Muscle layer of colon (tissue), 2 donors: ENCODE results near the gene ATXN7L1.

Experiments used
- H3K27ac ChIP-seq: one replicate; pipeline ENCODE4 v1.7.0; 2013; ENCODE audit warnings: low read depth, mild to moderate bottlenecking, low read length, moderate library complexity
- H3K27me3 ChIP-seq, 2 donors: one replicate each; pipeline ENCODE4 v1.7.0; 2013; ENCODE audit warnings: low read length in 2 of 2, mild to moderate bottlenecking in 2 of 2; ENCODE audit not compliant: insufficient read depth in 2 of 2, control insufficient read depth in 1 of 2
- H3K36me3 ChIP-seq: one replicate; pipeline ENCODE4 v1.7.0; 2013; ENCODE audit warnings: mild to moderate bottlenecking, low read length; ENCODE audit not compliant: insufficient read depth
- H3K4me1 ChIP-seq: one replicate; pipeline ENCODE4 v1.7.0; 2013; ENCODE audit warnings: mild to moderate bottlenecking, low read length; ENCODE audit not compliant: insufficient read depth
- H3K4me3 ChIP-seq, 2 donors: one replicate each; pipeline ENCODE4 v1.7.0; 2013; ENCODE audit warnings: low read length in 2 of 2, low read depth in 1 of 2, mild to moderate bottlenecking in 1 of 2, moderate library complexity in 1 of 2
- H3K9ac ChIP-seq: one replicate; pipeline ENCODE4 v1.7.0; 2013; ENCODE audit warnings: low read length
- H3K9me3 ChIP-seq: one replicate; pipeline ENCODE4 v1.7.0; 2013; ENCODE audit warnings: mild to moderate bottlenecking, low read length
- donor health status: abdominal sarcoma.
- donor health status: Adenocarcinoma of cecum.

Gene ATXN7L1

DNA sequence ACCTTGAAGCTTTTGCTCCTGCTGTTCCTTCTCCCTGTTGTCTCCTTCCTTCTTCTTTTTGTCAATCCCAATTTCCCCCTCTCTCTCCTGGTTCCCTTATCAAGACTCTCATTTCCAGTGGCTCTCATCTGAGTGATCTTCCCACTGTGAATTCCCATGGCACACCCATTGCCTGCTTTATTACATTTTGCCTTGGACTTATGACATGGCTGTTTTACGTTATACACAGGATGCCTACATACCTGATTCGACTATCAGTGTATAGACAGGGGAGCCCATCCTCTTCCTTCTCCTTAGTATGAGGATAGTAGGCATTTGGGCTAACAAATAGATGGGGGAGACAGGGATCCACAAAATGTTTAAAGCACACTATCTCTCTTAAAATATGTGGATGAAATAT is 255.2 kb downstream of the ATXN7L1 start:
- H3K27ac ChIP-seq, result peak overlapping the region; percentile 57
- no peak overlapping the region for H3K9ac ChIP-seq
- H3K4me1 ChIP-seq, result peaks cover 22% of the 10 kb centered on the region
- H3K27me3 ChIP-seq, result no peaks in the 10 kb centered on the region
- no peak overlapping the region for H3K4me3 ChIP-seq
- H3K9me3 ChIP-seq, result no peaks in the 10 kb centered on the region
- H3K36me3 ChIP-seq, result peaks cover 38% of the 10 kb centered on the region

GRCh38 chr7:105619590-105619989 is 256.8 kb downstream of the ATXN7L1 start:
- Histone ChIP-seq H3K9ac (no peak overlapping the region), H3K4me3 (no peak overlapping the region), H3K27me3 (no peaks in the 10 kb centered on the region), H3K27ac (no peak overlapping the region), H3K36me3 (peaks cover 36% of the 10 kb centered on the region), H3K9me3 (no peaks in the 10 kb centered on the region), H3K4me1 (peaks cover 22% of the 10 kb centered on the region)

GRCh38 chr7:105618016-105618296 is 258.4 kb downstream of the ATXN7L1 start:
- peaks cover 34% of the 10 kb centered on the region for H3K36me3 ChIP-seq
- no peak overlapping the region for H3K27ac ChIP-seq
- H3K4me3 ChIP-seq, result no peak overlapping the region

GRCh38 chr7:105617280-105618015 is 259.0 kb downstream of the ATXN7L1 start:
- H3K27me3 ChIP-seq, result no peaks in the 10 kb centered on the region
- peaks cover 34% of the 10 kb centered on the region for H3K36me3 ChIP-seq
- peaks cover 17% of the 10 kb centered on the region for H3K4me1 ChIP-seq
- no peak overlapping the region for H3K27ac ChIP-seq
- no peaks in the 10 kb centered on the region for H3K9me3 ChIP-seq
- no peak overlapping the region for H3K4me3 ChIP-seq
- no peak overlapping the region for H3K9ac ChIP-seq

More at GRCh38 chr7:105618016-105618296, 258.4 kb downstream of the ATXN7L1 start:
- Histone ChIP-seq H3K9me3 (no peaks in the 10 kb centered on the region), H3K9ac (no peak overlapping the region), H3K27me3 (no peaks in the 10 kb centered on the region), H3K4me1 (peaks cover 22% of the 10 kb centered on the region)

DNA sequence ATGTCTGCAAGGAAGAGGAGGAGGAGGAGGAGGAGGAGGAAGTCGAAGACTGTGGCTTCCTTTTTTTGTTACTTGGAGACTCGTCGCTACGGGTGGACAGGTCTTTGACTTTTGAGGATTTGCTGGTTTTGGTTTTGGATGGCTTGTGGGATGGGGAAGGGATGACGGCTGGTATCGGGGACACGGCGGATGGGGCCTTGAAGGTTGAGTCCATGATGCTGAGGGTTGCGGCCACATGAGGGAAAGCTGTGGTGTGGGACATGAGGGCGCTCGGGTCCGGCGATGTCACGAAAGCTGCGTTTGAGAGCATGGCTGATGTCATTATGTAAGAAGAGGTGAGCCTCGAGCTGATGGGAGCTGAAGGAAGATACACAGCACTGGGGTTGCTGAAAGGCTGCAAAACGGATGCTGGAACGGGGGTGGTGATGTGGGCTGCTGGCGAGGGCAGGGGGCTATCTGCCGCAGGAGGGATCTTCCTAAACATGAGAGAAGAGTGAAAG is 262.0 kb downstream of the ATXN7L1 start:
- no peak overlapping the region for H3K27ac ChIP-seq
- H3K9me3 ChIP-seq, result no peaks in the 10 kb centered on the region
- no peak overlapping the region for H3K9ac ChIP-seq
- no peaks in the 10 kb centered on the region for H3K27me3 ChIP-seq
- H3K4me1 ChIP-seq, result no peaks in the 10 kb centered on the region
- H3K4me3 ChIP-seq, result no peak overlapping the region
- H3K36me3 ChIP-seq, result peaks cover 34% of the 10 kb centered on the region

DNA sequence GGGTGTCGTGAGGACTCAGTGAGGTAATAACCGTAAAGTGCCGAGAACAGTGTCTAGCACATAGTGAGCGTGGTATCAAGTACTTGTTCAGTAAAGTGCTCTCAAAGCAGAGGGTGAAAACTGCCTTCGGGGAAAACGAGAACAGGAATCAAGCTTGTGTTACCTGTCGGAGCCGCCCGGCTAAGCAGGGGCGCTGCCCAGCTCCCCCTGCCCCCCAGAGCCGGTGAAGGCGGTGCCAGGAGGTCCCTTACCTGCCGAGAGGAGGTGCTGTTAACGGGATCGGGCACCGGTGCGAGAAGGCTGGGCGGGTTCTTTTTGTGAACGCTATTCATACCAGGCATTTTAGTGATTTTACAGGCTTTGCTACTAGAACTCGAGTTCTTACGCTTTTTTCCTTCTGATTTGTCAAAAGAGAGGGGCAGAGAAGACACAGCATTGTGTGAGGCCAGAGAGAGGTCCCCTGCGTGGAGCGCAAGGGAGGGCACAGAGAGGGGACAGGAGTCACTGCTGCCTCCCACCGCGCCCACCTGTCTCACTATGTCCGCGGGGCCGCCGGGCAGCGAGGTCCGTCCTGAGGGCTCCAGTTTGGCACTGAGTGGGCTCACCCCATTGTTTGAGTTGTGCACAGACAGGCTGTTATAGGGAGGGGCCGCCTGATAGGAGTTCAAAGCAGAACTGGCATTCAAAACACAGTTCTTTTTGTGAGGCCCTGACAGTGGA is 262.6 kb downstream of the ATXN7L1 start:
- Histone ChIP-seq H3K27me3 (no peaks in the 10 kb centered on the region), H3K9me3 (no peaks in the 10 kb centered on the region), H3K4me3 (no peak overlapping the region), H3K9ac (no peak overlapping the region), H3K36me3 (peaks cover 34% of the 10 kb centered on the region), H3K27ac (no peak overlapping the region), H3K4me1 (no peaks in the 10 kb centered on the region)

DNA sequence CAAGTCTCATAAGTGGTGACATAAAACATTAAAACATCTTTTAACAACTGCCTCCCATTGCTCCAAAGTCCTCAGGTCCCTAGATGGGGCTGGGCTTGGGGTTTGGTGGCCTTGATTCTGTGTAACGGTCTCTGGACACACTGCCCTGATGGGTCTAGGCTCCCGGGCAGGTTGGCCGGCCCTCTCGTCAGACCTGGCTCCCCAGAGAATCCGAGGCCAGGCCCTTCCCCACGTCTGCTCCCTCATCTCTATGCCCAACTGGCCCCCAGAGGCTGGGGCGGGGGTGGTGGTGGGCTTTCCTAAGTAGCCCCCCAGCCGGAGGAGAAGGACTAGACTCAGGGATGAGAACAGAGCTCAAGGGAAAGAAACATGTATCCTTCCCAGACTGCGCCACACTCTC is 263.6 kb downstream of the ATXN7L1 start:
- no peak overlapping the region for H3K9ac ChIP-seq
- H3K27me3 ChIP-seq, result no peaks in the 10 kb centered on the region
- no peak overlapping the region for H3K27ac ChIP-seq
- no peaks in the 10 kb centered on the region for H3K4me1 ChIP-seq
- H3K4me3 ChIP-seq, result no peak overlapping the region
- H3K36me3 ChIP-seq, result peaks cover 29% of the 10 kb centered on the region
- no peaks in the 10 kb centered on the region for H3K9me3 ChIP-seq

- Histone ChIP-seq H3K4me3 (no peak overlapping the region), H3K9ac (no peak overlapping the region), H3K27ac (no peak overlapping the region), H3K36me3 (peaks cover 23% of the 10 kb centered on the region), H3K9me3 (no peaks in the 10 kb centered on the region), H3K27me3 (no peaks in the 10 kb centered on the region), H3K4me1 (no peaks in the 10 kb centered on the region)
These were observed 264.3 kb downstream of the ATXN7L1 start for GRCh38 chr7:105611856-105612775.

GRCh38 chr7:105610165-105610930 is 266.1 kb downstream of the ATXN7L1 start:
- no peaks in the 10 kb centered on the region for H3K27me3 ChIP-seq
- H3K9me3 ChIP-seq, result no peaks in the 10 kb centered on the region
- H3K4me3 ChIP-seq, result no peak overlapping the region
- H3K9ac ChIP-seq, result no peak overlapping the region
- no peak overlapping the region for H3K27ac ChIP-seq
- peaks cover 16% of the 10 kb centered on the region for H3K36me3 ChIP-seq
- H3K4me1 ChIP-seq, result no peaks in the 10 kb centered on the region

DNA sequence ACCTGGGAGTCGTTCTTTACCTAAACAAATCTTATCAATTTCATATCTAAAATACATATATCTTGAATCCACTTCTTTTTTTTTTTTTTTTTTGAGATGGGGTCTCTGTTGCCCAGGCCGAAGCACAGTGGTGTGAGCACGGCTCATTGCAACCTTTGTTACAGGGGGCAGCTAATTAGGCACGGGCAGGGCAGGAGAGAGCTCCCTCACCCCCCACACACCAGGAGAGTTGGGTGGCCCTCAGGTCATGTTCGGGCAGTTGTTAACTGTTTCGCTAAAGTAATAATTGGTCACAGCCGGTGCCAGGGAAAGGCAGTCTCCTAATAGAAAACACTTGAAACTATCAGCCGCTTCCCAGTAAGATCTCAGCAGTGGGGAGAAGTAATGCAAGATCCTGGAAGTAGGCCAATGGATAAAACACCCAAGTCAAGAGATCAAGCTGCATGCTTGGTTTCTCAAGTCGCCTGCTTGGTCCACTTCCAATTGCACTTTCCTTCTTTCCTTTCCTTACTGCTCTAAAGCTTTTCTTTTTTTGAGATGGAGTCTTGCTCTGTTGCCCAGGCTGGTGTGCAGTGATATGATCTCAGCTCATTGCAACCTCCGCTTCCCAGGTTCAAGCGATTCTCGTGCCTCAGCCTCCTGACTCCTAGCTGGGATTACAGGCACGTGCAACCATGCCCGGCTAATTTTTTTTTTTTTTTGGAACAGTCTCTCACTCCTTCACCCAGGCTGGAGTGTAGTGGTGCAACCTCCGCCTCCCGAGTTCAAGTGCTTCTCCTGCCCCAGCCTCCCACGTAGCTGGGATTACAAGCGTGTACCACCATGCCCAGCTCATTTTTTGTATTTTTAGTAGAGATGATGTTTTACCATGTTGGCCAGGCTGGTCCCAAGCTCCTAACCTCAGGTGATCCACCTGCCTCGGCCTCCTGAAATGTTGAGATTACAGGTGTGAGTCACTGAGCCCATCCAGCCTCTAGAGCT is 273.8 kb downstream of the ATXN7L1 start:
- Histone ChIP-seq H3K27me3 (no peaks in the 10 kb centered on the region), H3K9ac (no peak overlapping the region), H3K4me1 (no peaks in the 10 kb centered on the region), H3K36me3 (no peaks in the 10 kb centered on the region), H3K9me3 (no peaks in the 10 kb centered on the region), H3K4me3 (no peak overlapping the region), H3K27ac (no peak overlapping the region)
